Endothelial cell of umbilical vein (primary cell): Measurements from ENCODE around the gene SSNA1.

Source experiments
- CTCF ChIP-seq, 2 donors: IDR thresholded peaks; 1 replicate in 1 of 2; 2 replicates in 1 of 2; pipeline ENCODE4 v1.5.1; 2011; ENCODE audit warnings: low read length in 2 of 2, mild to moderate bottlenecking in 2 of 2, moderate library complexity in 2 of 2, control low read depth in 1 of 2, inconsistent platforms in 1 of 2, low read depth in 1 of 2; ENCODE audit not compliant: insufficient read depth in 1 of 2; ENCODE audit errors: extremely low read depth in 1 of 2
- POLR2A ChIP-seq: IDR thresholded peaks from 2 replicates; pipeline ENCODE4 v1.6.1; 2012; ENCODE audit warnings: low read depth, mild to moderate bottlenecking, control low read depth, low read length

GRCh38 chr9:137145731-137146526 is 42.5 kb upstream of the SSNA1 start:
- TF ChIP-seq POLR2A: no peak
- TF ChIP-seq CTCF (IDR thresholded peaks at IDR 0.05; ENCODE audit: extremely low read depth in 1 of 2, insufficient read depth in 1 of 2, low read depth in 1 of 2, low read length in 2 of 2): no peak
